GM18505 (cell line): ENCODE data around the gene BPIFB4.

Source experiments
- ATAC-seq: cut with Tn5 transposase; IDR thresholded peaks from one replicate; pipeline ENCODE4 v1.9.1; 2021; ENCODE audit not compliant: unreplicated experiment
- POLR2A ChIP-seq: IDR thresholded peaks from 4 replicates; pipeline ENCODE4 v1.6.1; 2011; ENCODE audit warnings: borderline replicate concordance; ENCODE audit not compliant: insufficient read depth, insufficient read length; ENCODE audit errors: extremely low read depth

The BPIFB4 gene

GRCh38 chr20:33158637-33159385 lies 79.4 kb downstream of the BPIFB4 start:
- no peak for TF ChIP-seq POLR2A
- no peak for ATAC-seq

- TF ChIP-seq POLR2A, result no peak
- ATAC-seq, result no peak
These were observed 80.3 kb downstream of the BPIFB4 start for GRCh38 chr20:33159713-33160112.

GRCh38 chr20:33160681-33161080 lies 81.2 kb downstream of the BPIFB4 start:
- no peak for ATAC-seq
- no peak for TF ChIP-seq POLR2A
